ENCODE measurements around the gene C1orf94.

C1orf94 gene

GRCh38 chr1:34262023-34262853 is 85.5 kb downstream of the C1orf94 start:
- DNase-seq (ENCODE audit: low spot score): no peak

- no peak for DNase-seq (ENCODE audit: low spot score)
These were observed 86.2 kb downstream of the C1orf94 start for GRCh38 chr1:34262921-34263320.

- no peak for DNase-seq (ENCODE audit: low spot score)
These were observed 86.7 kb downstream of the C1orf94 start for GRCh38 chr1:34263406-34263805.

GRCh38 chr1:34265396-34265795 is 88.7 kb downstream of the C1orf94 start:
- DNase-seq (ENCODE audit: low spot score): no peak

GRCh38 chr1:34266127-34266951 is 89.6 kb downstream of the C1orf94 start:
- DNase-seq (ENCODE audit: low spot score): peak; percentile 30

GRCh38 chr1:34267326-34267725 is 90.6 kb downstream of the C1orf94 start:
- no peak for DNase-seq (ENCODE audit: low spot score)

- no peak for DNase-seq (ENCODE audit: low spot score)
These were observed 91.7 kb downstream of the C1orf94 start for GRCh38 chr1:34268311-34268954.

Measured in iPS-NIHi11 (cell line).